ENCODE measurements around the gene LRFN4. TPM values are rescaled to one million over a fixed set of nuclear protein-coding genes. Genes with fewer than 3 reads are reported as not detected.
A peak's percentile ranks its signal among the peaks of the same experiment; 100 is the strongest.

Gene LRFN4
- total and polyA plus RNA-seq, 2 of the 13 experiments (the other 11 are each of a cell fraction or from before 2014, with no cell fraction given), result 1.3 to 6.8 TPM

GRCh38 chr11:66907751-66908630 lies 51.1 kb downstream of the LRFN4 start (continued):
- TF ChIP-seq DRAP1 (CRISPR knock-in tag; IDR thresholded peaks at IDR 0.05), result 0 out of 2 replicates have a peak, but pooled peaks have one; percentile 54
- TF ChIP-seq HNF4A (CRISPR knock-in tag; IDR thresholded peaks at IDR 0.05), result peak; percentile 90
- peak; percentile 55; the same call in 1 of the 2 replicates for TF ChIP-seq FOSL2 (CRISPR knock-in tag; IDR thresholded peaks at IDR 0.05)
- 0 out of 2 replicates have a peak, but pooled peaks have one; percentile 53 for TF ChIP-seq ZBTB7B (CRISPR knock-in tag; IDR thresholded peaks at IDR 0.05)
- TF ChIP-seq NFIB (CRISPR knock-in tag; IDR thresholded peaks at IDR 0.05; ENCODE audit: borderline replicate concordance), result no peak
- no peak for TF ChIP-seq SP140L (CRISPR knock-in tag; IDR thresholded peaks at IDR 0.05; ENCODE audit: borderline replicate concordance)
- TF ChIP-seq ZNF367 (CRISPR knock-in tag; IDR thresholded peaks at IDR 0.05; ENCODE audit: borderline replicate concordance), result no peak
- peak; percentile 47 for TF ChIP-seq NFYC (CRISPR knock-in tag; IDR thresholded peaks at IDR 0.05)
- no peak for TF ChIP-seq MED8 (CRISPR knock-in tag; IDR thresholded peaks at IDR 0.05; ENCODE audit: insufficient replicate concordance)
- no peak for TF ChIP-seq CREB1 (IDR thresholded peaks at IDR 0.05)
- TF ChIP-seq CREB1 (CRISPR knock-in tag; IDR thresholded peaks at IDR 0.05), result 0 out of 2 replicates have a peak, but pooled peaks have one; percentile 40
- peak; percentile 87 for TF ChIP-seq NR2F6 (IDR thresholded peaks at IDR 0.05)
- TF ChIP-seq NR2F6 (CRISPR knock-in tag; IDR thresholded peaks at IDR 0.05), result peak; percentile 86
- peak; percentile 38; the same call in 1 of the 2 replicates for TF ChIP-seq GFI1 (CRISPR knock-in tag; IDR thresholded peaks at IDR 0.05; ENCODE audit: borderline replicate concordance)
- TF ChIP-seq ARID5B (CRISPR knock-in tag; IDR thresholded peaks at IDR 0.05), result peak; percentile 79
- TF ChIP-seq ZBTB33 (CRISPR knock-in tag; IDR thresholded peaks at IDR 0.05), result peak; percentile 17; the same call in 1 of the 2 replicates
- TF ChIP-seq PPARG (CRISPR knock-in tag; conservative IDR thresholded peaks at IDR 0.05), result peak; percentile 99
- TF ChIP-seq PATZ1 (CRISPR knock-in tag; IDR thresholded peaks at IDR 0.05), result peak; percentile 34; the same call in 1 of the 2 replicates
- TF ChIP-seq HDAC2 (CRISPR knock-in tag; IDR thresholded peaks at IDR 0.05), result peak; percentile 67
- no peak for TF ChIP-seq EED (CRISPR knock-in tag; IDR thresholded peaks at IDR 0.05)
- TF ChIP-seq ZNF652 (CRISPR knock-in tag; IDR thresholded peaks at IDR 0.05; ENCODE audit: borderline replicate concordance, low read depth), result peak; percentile 27; the same call in 1 of the 2 replicates
- TF ChIP-seq PHF8 (CRISPR knock-in tag; IDR thresholded peaks at IDR 0.05), result no peak
